AG04449 (cell line): Measurements from ENCODE around the gene PCSK2.

Experiments
- CTCF ChIA-PET: fragments of 350-600 bp; formaldehyde crosslinking; extraction: SDS; loops from one replicate; lab custom pipeline; 2021; ENCODE audit warnings: antibody characterized with exemption; lab: Yijun Ruan, JAX
- POLR2A ChIA-PET: fragments of 400-600, 350-600 bp; formaldehyde crosslinking; extraction: SDS; loops from one replicate; lab custom pipeline; 2020; ENCODE audit warnings: antibody characterized with exemption, inconsistent platforms; lab: Yijun Ruan, JAX
- DNase-seq: peaks from one replicate; pipeline ENCODE4 v3.0.0-alpha.2; 2010; ENCODE audit warnings: low read depth, low spot score
- H3K4me3 ChIP-seq: 2 replicates; pipeline ENCODE4 v1.5.1; 2011; ENCODE audit warnings: low read depth, mild to moderate bottlenecking, control low read depth, low read length
- TF ChIP-seq, protein P1 (sequence below): IDR thresholded peaks from one replicate; pipeline ENCODE4 v1.5.1; 2011; ENCODE audit warnings: mild to moderate bottlenecking, moderate library complexity, low read length, control low read depth, inconsistent platforms; ENCODE audit not compliant: insufficient read depth; ENCODE audit errors: missing control alignments

The PCSK2 gene

GRCh38 chr20:17523326-17523725, 296.5 kb downstream of the PCSK2 start:
- ChIA-PET POLR2A (no interaction called here), CTCF (interaction anchor here (0.6 to 2.0 kb wide), 3 partner anchors 12 to 95 kb away, joined by 3 to 7 read pairs (median 3); no protein-coding TSS in a partner anchor)
- TF ChIP-seq, protein P1, sequence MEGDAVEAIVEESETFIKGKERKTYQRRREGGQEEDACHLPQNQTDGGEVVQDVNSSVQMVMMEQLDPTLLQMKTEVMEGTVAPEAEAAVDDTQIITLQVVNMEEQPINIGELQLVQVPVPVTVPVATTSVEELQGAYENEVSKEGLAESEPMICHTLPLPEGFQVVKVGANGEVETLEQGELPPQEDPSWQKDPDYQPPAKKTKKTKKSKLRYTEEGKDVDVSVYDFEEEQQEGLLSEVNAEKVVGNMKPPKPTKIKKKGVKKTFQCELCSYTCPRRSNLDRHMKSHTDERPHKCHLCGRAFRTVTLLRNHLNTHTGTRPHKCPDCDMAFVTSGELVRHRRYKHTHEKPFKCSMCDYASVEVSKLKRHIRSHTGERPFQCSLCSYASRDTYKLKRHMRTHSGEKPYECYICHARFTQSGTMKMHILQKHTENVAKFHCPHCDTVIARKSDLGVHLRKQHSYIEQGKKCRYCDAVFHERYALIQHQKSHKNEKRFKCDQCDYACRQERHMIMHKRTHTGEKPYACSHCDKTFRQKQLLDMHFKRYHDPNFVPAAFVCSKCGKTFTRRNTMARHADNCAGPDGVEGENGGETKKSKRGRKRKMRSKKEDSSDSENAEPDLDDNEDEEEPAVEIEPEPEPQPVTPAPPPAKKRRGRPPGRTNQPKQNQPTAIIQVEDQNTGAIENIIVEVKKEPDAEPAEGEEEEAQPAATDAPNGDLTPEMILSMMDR: no peak
- H3K4me3 ChIP-seq: no peak overlapping the region
- DNase-seq: no peak

DNA sequence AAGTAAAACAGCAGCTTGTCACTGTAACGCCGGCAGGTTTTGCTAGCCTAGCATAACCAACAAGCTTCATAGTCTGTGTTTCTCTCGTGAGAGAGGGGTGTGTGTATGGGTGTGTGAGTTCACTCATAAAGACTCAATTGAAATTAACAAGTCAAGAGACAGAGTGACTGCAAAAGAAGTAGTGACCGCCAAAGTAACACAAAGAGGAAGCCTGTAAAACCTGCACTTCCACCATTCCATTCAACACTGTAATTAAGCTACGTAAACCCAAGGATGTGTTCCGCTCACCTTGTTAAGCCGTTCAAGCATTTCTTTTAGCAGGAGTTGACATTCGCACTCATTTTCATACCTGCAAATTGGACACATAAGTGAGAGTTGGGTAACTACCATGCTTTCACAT, 297.7 kb downstream of the PCSK2 start:
- CTCF ChIA-PET: interaction anchor here (2.0 kb wide), 1 partner anchor 20 kb away, joined by 7 read pairs; no protein-coding TSS in a partner anchor
- POLR2A ChIA-PET: no interaction called here
- no peak for DNase-seq
- H3K4me3 ChIP-seq: no peak overlapping the region
- TF ChIP-seq, protein P1: no peak

DNA sequence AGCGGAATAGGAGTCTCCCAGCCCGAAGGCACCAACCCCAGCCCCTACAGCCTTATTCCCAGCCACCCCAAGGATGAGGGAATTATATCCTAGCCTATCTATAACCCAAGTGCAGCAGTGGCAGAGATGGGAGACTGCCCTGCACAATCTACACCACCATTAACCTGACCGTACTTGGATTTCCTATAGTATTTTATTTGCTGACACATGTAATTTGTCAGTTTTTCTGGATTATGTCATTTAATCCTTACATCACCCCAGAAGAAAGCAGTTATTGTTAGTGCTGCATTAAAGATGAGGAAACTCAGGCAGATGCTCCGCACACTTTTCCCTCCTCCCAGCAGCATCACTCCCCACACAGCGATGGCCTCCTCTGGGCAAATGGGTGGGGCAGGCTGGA, 298.3 kb downstream of the PCSK2 start:
- TF ChIP-seq, protein P1: no peak
- ChIA-PET POLR2A (no interaction called here), CTCF (no interaction called here)
- DNase-seq: no peak
- no peak overlapping the region for H3K4me3 ChIP-seq

DNA sequence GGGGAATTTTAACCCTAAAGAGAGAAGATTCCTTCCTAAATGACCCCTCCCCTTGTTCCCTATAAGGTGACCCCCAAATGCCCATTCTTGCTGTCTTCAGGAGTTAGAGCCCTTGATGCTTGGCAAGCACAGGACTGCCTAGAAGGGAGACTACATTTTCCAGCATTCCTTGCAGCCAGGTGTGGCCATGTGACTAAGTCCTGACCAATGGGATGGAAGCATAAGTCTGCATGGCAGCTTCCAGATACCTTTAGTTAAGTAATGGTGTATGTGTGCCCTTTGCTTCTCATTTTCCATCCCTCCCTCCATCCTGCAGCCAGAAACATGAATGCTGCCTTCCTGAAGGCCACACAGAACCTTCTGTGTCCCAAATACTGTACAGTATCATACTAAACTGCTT, 298.8 kb downstream of the PCSK2 start:
- POLR2A ChIA-PET: no interaction called here
- CTCF ChIA-PET: no interaction called here
- TF ChIP-seq, protein P1: no peak
- no peak overlapping the region for H3K4me3 ChIP-seq
- no peak for DNase-seq

DNA sequence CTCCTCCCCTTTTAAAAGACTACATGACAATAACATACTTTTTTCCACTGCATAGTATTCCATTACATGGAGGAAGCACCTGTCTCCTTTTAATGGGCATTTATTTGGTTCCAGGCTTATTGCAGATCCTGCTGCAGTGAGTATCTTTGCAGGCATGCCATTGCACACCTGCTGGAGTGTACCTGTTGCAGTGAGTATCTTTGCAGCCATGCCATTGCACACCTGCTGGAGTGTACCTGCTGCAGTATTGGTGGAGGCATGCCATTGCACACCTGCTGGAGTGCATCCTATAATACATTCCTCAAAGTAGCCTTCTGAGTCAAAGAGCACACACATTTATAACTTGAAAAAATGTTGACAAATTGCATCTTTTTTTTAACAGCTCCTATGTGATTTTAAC, 302.7 kb downstream of the PCSK2 start:
- no peak overlapping the region for H3K4me3 ChIP-seq
- no peak for DNase-seq
- ChIA-PET CTCF (interaction anchor here (1.1 to 2.2 kb wide), 4 partner anchors 10 to 119 kb away, joined by 3 to 11 read pairs (median 5); no protein-coding TSS in a partner anchor), POLR2A (no interaction called here)
- TF ChIP-seq, protein P1: no peak

DNA sequence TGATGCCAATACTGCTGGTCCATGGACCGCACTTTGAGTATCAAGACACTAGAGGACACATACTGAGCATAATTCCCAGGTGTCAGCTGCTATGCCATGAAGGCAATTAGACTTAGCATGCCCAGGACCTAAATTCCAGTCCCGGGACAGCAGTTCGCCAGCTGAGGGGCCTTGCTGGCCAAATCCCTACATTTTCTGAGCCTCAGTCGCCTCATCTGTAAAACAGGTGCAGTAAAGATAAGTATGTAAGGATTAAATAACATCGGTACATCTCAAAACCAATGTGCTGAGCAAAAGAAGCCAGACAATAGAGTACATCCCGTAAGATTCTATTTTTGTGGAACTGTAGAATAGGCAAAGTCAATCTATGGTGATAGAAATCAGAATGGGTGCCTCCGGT, 303.3 kb downstream of the PCSK2 start:
- H3K4me3 ChIP-seq: no peak overlapping the region
- POLR2A ChIA-PET: interaction anchor here (0.6 kb wide), 1 partner anchor 94 kb away, joined by 3 read pairs; no protein-coding TSS in a partner anchor

More for the DNA sequence above, 303.3 kb downstream of the PCSK2 start:
- CTCF ChIA-PET: interaction anchor here (1.1 to 2.2 kb wide), 7 partner anchors 11 to 368 kb away, joined by 3 to 11 read pairs (median 4); no protein-coding TSS in a partner anchor
- DNase-seq: no peak
- TF ChIP-seq, protein P1: no peak
